H9 (cell line): ENCODE data around the gene TDRD5. TPM values are rescaled to one million over a fixed set of nuclear protein-coding genes. Genes with fewer than 3 reads are reported as not detected.

Experiments used
- DNase-seq: peaks from one replicate; pipeline ENCODE4 v3.0.0-alpha.2; 2017
- H2AFZ ChIP-seq: one replicate; pipeline ENCODE4 v1.6.1; 2013; ENCODE audit warnings: mild to moderate bottlenecking, low read length, control low read depth, moderate library complexity
- H2AK5ac ChIP-seq: 2 replicates; pipeline ENCODE4 v1.6.1; 2013; ENCODE audit warnings: low read length, control low read depth, mixed read lengths; ENCODE audit not compliant: insufficient read length
- H2BK120ac ChIP-seq: one replicate; pipeline ENCODE4 v1.6.1; 2013; ENCODE audit warnings: low read depth, mild to moderate bottlenecking, low read length, control low read depth, inconsistent platforms; ENCODE audit not compliant: poor library complexity, severe bottlenecking
- H2BK12ac ChIP-seq: 2 replicates; pipeline ENCODE4 v1.6.1; 2013; ENCODE audit warnings: low read length, control low read depth, mixed read lengths, low read depth; ENCODE audit not compliant: insufficient read length
- H2BK15ac ChIP-seq: 2 replicates; pipeline ENCODE4 v1.6.1; 2013; ENCODE audit warnings: low read depth, low read length, control low read depth
- H2BK20ac ChIP-seq: one replicate; pipeline ENCODE4 v1.6.1; 2013; ENCODE audit warnings: low read depth, mild to moderate bottlenecking, low read length, control low read depth, inconsistent platforms; ENCODE audit not compliant: poor library complexity, severe bottlenecking
- H2BK5ac ChIP-seq: 2 replicates; pipeline ENCODE4 v1.6.1; 2013; ENCODE audit warnings: low read length, control low read depth, mixed read lengths; ENCODE audit not compliant: insufficient read length
- H3K14ac ChIP-seq: 2 replicates; pipeline ENCODE4 v1.6.1; 2013; ENCODE audit warnings: low read length, control low read depth; ENCODE audit not compliant: insufficient read depth
- H3K18ac ChIP-seq: 2 replicates; pipeline ENCODE4 v1.6.1; 2013; ENCODE audit warnings: low read depth, mild to moderate bottlenecking, mixed read lengths, low read length, control low read depth; ENCODE audit not compliant: insufficient read length
- H3K23ac ChIP-seq: 2 replicates; pipeline ENCODE4 v1.6.1; 2013; ENCODE audit warnings: low read length, control low read depth, mixed read lengths, low read depth; ENCODE audit not compliant: insufficient read length
- H3K23me2 ChIP-seq: 2 replicates; pipeline ENCODE4 v1.6.1; 2013; ENCODE audit warnings: low read depth, mild to moderate bottlenecking, mixed read lengths, low read length, control low read depth; ENCODE audit not compliant: insufficient read length, poor library complexity, severe bottlenecking
- H3K27ac ChIP-seq: 2 replicates; pipeline ENCODE4 v1.5.1; 2013; ENCODE audit warnings: low read length, control low read depth, mixed read lengths, low read depth; ENCODE audit not compliant: insufficient read length
- H3K27me3 ChIP-seq: 2 replicates; pipeline ENCODE4 v1.6.1; 2013; ENCODE audit warnings: low read length, control low read depth, inconsistent platforms; ENCODE audit not compliant: insufficient read depth
- H3K4ac ChIP-seq: 2 replicates; pipeline ENCODE4 v1.6.1; 2013; ENCODE audit warnings: low read depth, mild to moderate bottlenecking, control low read depth, inconsistent platforms, low read length, moderate library complexity
- H3K4me1 ChIP-seq: 2 replicates; pipeline ENCODE4 v1.6.1; 2013; ENCODE audit warnings: low read length, control low read depth, inconsistent platforms; ENCODE audit not compliant: insufficient read depth
- H3K4me2 ChIP-seq: 2 replicates; pipeline ENCODE4 v1.6.1; 2013; ENCODE audit warnings: low read length, control low read depth, mixed read lengths; ENCODE audit not compliant: insufficient read length, insufficient read depth
- H3K56ac ChIP-seq: 2 replicates; pipeline ENCODE4 v1.6.1; 2013; ENCODE audit warnings: low read depth, mild to moderate bottlenecking, mixed read lengths, low read length, control low read depth; ENCODE audit not compliant: insufficient read length
- H3K79me1 ChIP-seq: 2 replicates; pipeline ENCODE4 v1.6.1; 2013; ENCODE audit warnings: low read depth, mild to moderate bottlenecking, moderate library complexity, low read length, control low read depth, inconsistent platforms; ENCODE audit not compliant: insufficient read depth, poor library complexity, severe bottlenecking
- H3K79me2 ChIP-seq: 2 replicates; pipeline ENCODE4 v1.6.1; 2013; ENCODE audit warnings: low read length, control low read depth, inconsistent platforms; ENCODE audit not compliant: insufficient read depth
- H3K9ac ChIP-seq: 2 replicates; pipeline ENCODE4 v1.6.1; 2013; ENCODE audit warnings: low read length, control low read depth, mixed read lengths; ENCODE audit not compliant: insufficient read length; ENCODE audit errors: extremely low read depth
- H3K9me3 ChIP-seq: one replicate; pipeline ENCODE4 v1.6.1; 2013; ENCODE audit warnings: low read depth, low read length, inconsistent platforms; ENCODE audit not compliant: control insufficient read depth
- H3T11ph ChIP-seq: one replicate; pipeline ENCODE4 v1.6.1; 2013; ENCODE audit warnings: mild to moderate bottlenecking, low read length, control low read depth, inconsistent platforms
- H4K20me1 ChIP-seq: one replicate; pipeline ENCODE4 v1.6.1; 2013; ENCODE audit not compliant: control insufficient read depth, insufficient read length, insufficient read depth
- H4K5ac ChIP-seq: 2 replicates; pipeline ENCODE4 v1.6.1; 2013; ENCODE audit warnings: low read depth, mild to moderate bottlenecking, mixed read lengths, low read length, control low read depth; ENCODE audit not compliant: insufficient read length
- H4K8ac ChIP-seq: replicated peaks from 2 replicates; pipeline ENCODE4 v1.6.1; 2013; ENCODE audit warnings: low read length, control low read depth, mixed read lengths, low read depth; ENCODE audit not compliant: insufficient read length
- H4K91ac ChIP-seq: 2 replicates; pipeline ENCODE4 v1.6.1; 2013; ENCODE audit warnings: low read depth, mild to moderate bottlenecking, moderate library complexity, mixed read lengths, low read length, control low read depth; ENCODE audit not compliant: insufficient read length
- H3K27ac Mint-ChIP-seq, 3 experiments: 2 replicates in 2 of 3; 3 replicates in 1 of 3; pipeline ENCODE4 v1.8.0; 2020 to 2021; ENCODE audit warnings: mixed read lengths in 3 of 3, mild to moderate bottlenecking in 1 of 3, moderate library complexity in 1 of 3
- H3K27me3 Mint-ChIP-seq: 2 replicates; pipeline ENCODE4 v1.8.0; 2021; ENCODE audit warnings: low read depth, mild to moderate bottlenecking, moderate library complexity, mixed read lengths
- H3K36me3 Mint-ChIP-seq, 3 experiments: 2 replicates in 2 of 3; 3 replicates in 1 of 3; pipeline ENCODE4 v1.8.0; 2020 to 2021; ENCODE audit warnings: low read depth in 3 of 3, mixed read lengths in 3 of 3; ENCODE audit not compliant: insufficient read depth in 1 of 3
- H3K4me1 Mint-ChIP-seq, 2 experiments: 2 replicates each; pipeline ENCODE4 v1.8.0; 2020; ENCODE audit warnings: mixed read lengths in 2 of 2
- H3K4me3 Mint-ChIP-seq, 2 experiments: 2 replicates in 1 of 2; 3 replicates in 1 of 2; pipeline ENCODE4 v1.8.0; 2020 to 2021; ENCODE audit warnings: mild to moderate bottlenecking in 2 of 2, mixed read lengths in 2 of 2, moderate library complexity in 1 of 2
- H3K9me3 Mint-ChIP-seq, 2 experiments: 2 replicates in 1 of 2; 3 replicates in 1 of 2; pipeline ENCODE4 v1.8.0; 2020; ENCODE audit warnings: mild to moderate bottlenecking in 2 of 2, mixed read lengths in 2 of 2, moderate library complexity in 1 of 2
- WGBS: extraction: QIAGEN DNeasy Blood & Tissue Kit; methylation state at CpG from one replicate; pipeline ENCODE4 v1.1.7; 2013; ENCODE audit warnings: missing lambda C conversion rate, low lambda C conversion rate, mixed read lengths; ENCODE audit not compliant: insufficient read length; ENCODE audit errors: extremely low coverage; 5-methylcytosine and 5-hydroxymethylcytosine counted together
- long read RNA-seq: library from polyadenylated mRNA; unstranded; transcript quantifications from one replicate; pipeline ENCODE4 v2.0.0, GENCODE V29; 2020
- total RNA-seq: library from RNA; stranded (reverse); gene quantifications from 2 replicates; pipeline ENCODE4 v1.2.1, GENCODE V29; 2021
- TF ChIP-seq, protein P1 (sequence below): fragments of 200-600 bp; sonication (generic); conservative IDR thresholded peaks from 3 replicates; pipeline ENCODE4 v1.8.0; 2021; ENCODE audit warnings: antibody characterized with exemption, mild to moderate bottlenecking

The TDRD5 gene
- 0.33 and 0.64 TPM in 2 replicates for total RNA-seq
- long read RNA-seq: 0 reads

GRCh38 chr1:179591592-179592580, at the start of gene TDRD5:
TDRD5 (plus strand) TSS chr1:179591832; CDS start chr1:179592616, 784 bp downstream.
- H3K4me1 Mint-ChIP-seq: peaks cover 0 to under 1% of the 10 kb centered on the region in 2 experiments; a peak in 2 of 4 replicates
- no peak within 1 kb of the TSS for H3K56ac ChIP-seq
- H3K9me3 Mint-ChIP-seq: peaks cover 3 to 4% of the 10 kb centered on the region in 2 experiments; a peak in 4 of 5 replicates
- no peak within 1 kb of the TSS for H4K91ac ChIP-seq
- no peak within 1 kb of the TSS for H4K5ac ChIP-seq
- TF ChIP-seq, protein P1, sequence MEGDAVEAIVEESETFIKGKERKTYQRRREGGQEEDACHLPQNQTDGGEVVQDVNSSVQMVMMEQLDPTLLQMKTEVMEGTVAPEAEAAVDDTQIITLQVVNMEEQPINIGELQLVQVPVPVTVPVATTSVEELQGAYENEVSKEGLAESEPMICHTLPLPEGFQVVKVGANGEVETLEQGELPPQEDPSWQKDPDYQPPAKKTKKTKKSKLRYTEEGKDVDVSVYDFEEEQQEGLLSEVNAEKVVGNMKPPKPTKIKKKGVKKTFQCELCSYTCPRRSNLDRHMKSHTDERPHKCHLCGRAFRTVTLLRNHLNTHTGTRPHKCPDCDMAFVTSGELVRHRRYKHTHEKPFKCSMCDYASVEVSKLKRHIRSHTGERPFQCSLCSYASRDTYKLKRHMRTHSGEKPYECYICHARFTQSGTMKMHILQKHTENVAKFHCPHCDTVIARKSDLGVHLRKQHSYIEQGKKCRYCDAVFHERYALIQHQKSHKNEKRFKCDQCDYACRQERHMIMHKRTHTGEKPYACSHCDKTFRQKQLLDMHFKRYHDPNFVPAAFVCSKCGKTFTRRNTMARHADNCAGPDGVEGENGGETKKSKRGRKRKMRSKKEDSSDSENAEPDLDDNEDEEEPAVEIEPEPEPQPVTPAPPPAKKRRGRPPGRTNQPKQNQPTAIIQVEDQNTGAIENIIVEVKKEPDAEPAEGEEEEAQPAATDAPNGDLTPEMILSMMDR: peak; percentile 53
- no peak within 1 kb of the TSS for H3K27ac ChIP-seq
- no peak within 1 kb of the TSS for H3K4me3 Mint-ChIP-seq
- H3K23ac ChIP-seq: no peak within 1 kb of the TSS
- no peak within 1 kb of the TSS for H3K27ac Mint-ChIP-seq
- peaks cover 45% of the 10 kb centered on the region for H3K27me3 Mint-ChIP-seq
- H3K79me1 ChIP-seq: no peaks in the 10 kb centered on the region
- no peak within 1 kb of the TSS for H2BK15ac ChIP-seq
- H2AK5ac ChIP-seq: no peak within 1 kb of the TSS
- no peak within 1 kb of the TSS for H2BK120ac ChIP-seq
- DNase-seq: peak; percentile 86
- H3K36me3 Mint-ChIP-seq: peaks cover 0 to 1% (median 0%) of the 10 kb centered on the region in 3 experiments; a peak in 2 of 7 replicates
- WGBS: no CpG with 5 or more reads among the region's 75 CpGs
- no peak within 1 kb of the TSS for H3K4ac ChIP-seq
- no peak within 1 kb of the TSS for H2AFZ ChIP-seq
- H3K9ac ChIP-seq: no peak within 1 kb of the TSS
- H2BK5ac ChIP-seq: no peak within 1 kb of the TSS
- H3K4me2 ChIP-seq: no peak within 1 kb of the TSS
- H3K79me2 ChIP-seq: no peaks in the 10 kb centered on the region
- no peak within 1 kb of the TSS for H3K14ac ChIP-seq
- H2BK20ac ChIP-seq: no peak within 1 kb of the TSS
- H3K23me2 ChIP-seq: no peaks in the 10 kb centered on the region
- no peak within 1 kb of the TSS for H3T11ph ChIP-seq
- H4K8ac ChIP-seq: no peak within 1 kb of the TSS
- peaks cover 6% of the 10 kb centered on the region; the same call in 1 of the 2 replicates for H3K27me3 ChIP-seq
- H3K4me1 ChIP-seq: no peaks in the 10 kb centered on the region
- H3K9me3 ChIP-seq: no peaks in the 10 kb centered on the region
- no peaks in the 10 kb centered on the region for H4K20me1 ChIP-seq
- H2BK12ac ChIP-seq: no peak within 1 kb of the TSS
- no peak within 1 kb of the TSS for H3K18ac ChIP-seq
